Measurements from ENCODE around the gene INPP5D.

INPP5D gene

GRCh38 chr2:233088972-233089345 lies 28.8 kb downstream of the INPP5D start:
- TF ChIP-seq TEAD4 (IDR thresholded peaks at IDR 0.05) (no peak), EP300 (IDR thresholded peaks at IDR 0.05; ENCODE audit: borderline replicate concordance) (no peak), MAX (IDR thresholded peaks at IDR 0.05) (no peak), YY1 (IDR thresholded peaks at IDR 0.05; ENCODE audit: low read depth) (no peak), CREB1 (IDR thresholded peaks at IDR 0.05; ENCODE audit: low read depth) (no peak), TCF12 (IDR thresholded peaks at IDR 0.05; ENCODE audit: low read depth) (no peak), RAD21 (IDR thresholded peaks at IDR 0.05; ENCODE audit: low read depth) (no peak), FOXM1 (IDR thresholded peaks at IDR 0.05; ENCODE audit: borderline replicate concordance, low read depth) (no peak), EGR1 (IDR thresholded peaks at IDR 0.05) (no peak), CEBPB (IDR thresholded peaks at IDR 0.05) (no peak), ZBTB7A (IDR thresholded peaks at IDR 0.05; ENCODE audit: low read depth) (no peak), REST (IDR thresholded peaks at IDR 0.05; ENCODE audit: low read depth) (no peak), USF1 (IDR thresholded peaks at IDR 0.05) (no peak), NFIC (IDR thresholded peaks at IDR 0.05) (no peak), TAF1 (IDR thresholded peaks at IDR 0.05; ENCODE audit: low read depth) (no peak)

GRCh38 chr2:233089851-233090250 lies 29.7 kb downstream of the INPP5D start:
- TF ChIP-seq REST (IDR thresholded peaks at IDR 0.05; ENCODE audit: low read depth) (no peak), TAF1 (IDR thresholded peaks at IDR 0.05; ENCODE audit: low read depth) (no peak), TEAD4 (IDR thresholded peaks at IDR 0.05) (no peak), RAD21 (IDR thresholded peaks at IDR 0.05; ENCODE audit: low read depth) (no peak), NFIC (IDR thresholded peaks at IDR 0.05) (no peak), YY1 (IDR thresholded peaks at IDR 0.05; ENCODE audit: low read depth) (no peak), TCF12 (IDR thresholded peaks at IDR 0.05; ENCODE audit: low read depth) (no peak), CREB1 (IDR thresholded peaks at IDR 0.05; ENCODE audit: low read depth) (no peak), EP300 (IDR thresholded peaks at IDR 0.05; ENCODE audit: borderline replicate concordance) (no peak), FOXM1 (IDR thresholded peaks at IDR 0.05; ENCODE audit: borderline replicate concordance, low read depth) (no peak), MAX (IDR thresholded peaks at IDR 0.05) (no peak), EGR1 (IDR thresholded peaks at IDR 0.05) (no peak), USF1 (IDR thresholded peaks at IDR 0.05) (no peak), CEBPB (IDR thresholded peaks at IDR 0.05) (no peak)

- TF ChIP-seq ZBTB7A (IDR thresholded peaks at IDR 0.05; ENCODE audit: low read depth) = no peak
Observed at GRCh38 chr2:233090879-233091278, 30.7 kb downstream of the INPP5D start.

- TF ChIP-seq RAD21 (IDR thresholded peaks at IDR 0.05; ENCODE audit: low read depth) (no peak), NFIC (IDR thresholded peaks at IDR 0.05) (no peak), YY1 (IDR thresholded peaks at IDR 0.05; ENCODE audit: low read depth) (no peak), CEBPB (IDR thresholded peaks at IDR 0.05) (no peak), MAX (IDR thresholded peaks at IDR 0.05) (no peak), EGR1 (IDR thresholded peaks at IDR 0.05) (no peak), TAF1 (IDR thresholded peaks at IDR 0.05; ENCODE audit: low read depth) (no peak), CREB1 (IDR thresholded peaks at IDR 0.05; ENCODE audit: low read depth) (no peak), TEAD4 (IDR thresholded peaks at IDR 0.05) (no peak), USF1 (IDR thresholded peaks at IDR 0.05) (no peak), TCF12 (IDR thresholded peaks at IDR 0.05; ENCODE audit: low read depth) (no peak), REST (IDR thresholded peaks at IDR 0.05; ENCODE audit: low read depth) (no peak), ZBTB7A (IDR thresholded peaks at IDR 0.05; ENCODE audit: low read depth) (no peak), EP300 (IDR thresholded peaks at IDR 0.05; ENCODE audit: borderline replicate concordance) (no peak), FOXM1 (IDR thresholded peaks at IDR 0.05; ENCODE audit: borderline replicate concordance, low read depth) (no peak)
Observed at GRCh38 chr2:233091595-233092375, 31.6 kb downstream of the INPP5D start.
